Upper lobe of left lung (tissue), 4 donors: ENCODE measurements around the gene ME2.

Experiments
- EP300 ChIP-seq, 4 donors: sonication (generic); formaldehyde crosslinking; IDR thresholded peaks; one replicate each; pipeline ENCODE4 v1.5.1; 2017; ENCODE audit warnings: antibody characterized with exemption in 4 of 4, control low read depth in 2 of 4
- POLR2A ChIP-seq, 4 donors: fragments of 450-650 bp; IDR thresholded peaks; one replicate each; pipeline ENCODE4 v1.5.1; 2016 to 2017; ENCODE audit warnings: antibody characterized with exemption in 4 of 4, mild to moderate bottlenecking in 2 of 4
- POLR2AphosphoS5 ChIP-seq, 2 donors: sonication (generic); formaldehyde crosslinking; IDR thresholded peaks; one replicate each; pipeline ENCODE4 v1.5.1; 2017; ENCODE audit warnings: antibody characterized with exemption in 2 of 2
- TF ChIP-seq, protein P1 (sequence below), 6 experiments: fragments of 450-650 bp in 4 of 6; fragments of 200-600 bp in 2 of 6; sonication (generic) in 2 of 6; IDR thresholded peaks; one replicate each; pipeline ENCODE4 v1.5.1; 2016 to 2019; ENCODE audit warnings: antibody characterized with exemption in 6 of 6

DNA sequence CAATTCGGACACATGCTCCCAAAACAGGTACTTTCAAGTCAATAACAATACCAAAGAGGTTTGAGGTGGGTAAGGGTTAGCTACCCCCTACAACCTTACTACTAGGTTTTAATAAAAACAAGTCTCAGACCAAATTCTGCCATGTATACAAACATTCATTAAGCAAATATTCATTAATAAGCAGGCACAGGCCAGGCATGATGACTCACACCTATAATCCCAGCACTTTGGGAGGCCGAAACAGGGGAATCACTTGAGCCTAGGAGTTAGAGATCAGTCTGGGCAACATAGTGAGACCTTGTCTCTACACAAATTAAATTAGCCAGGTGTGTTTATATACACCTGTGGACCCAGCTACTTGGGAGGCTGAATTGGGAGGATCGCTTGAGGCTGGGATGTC, 77.2 kb downstream of the ME2 start:
- TF ChIP-seq, protein P1, sequence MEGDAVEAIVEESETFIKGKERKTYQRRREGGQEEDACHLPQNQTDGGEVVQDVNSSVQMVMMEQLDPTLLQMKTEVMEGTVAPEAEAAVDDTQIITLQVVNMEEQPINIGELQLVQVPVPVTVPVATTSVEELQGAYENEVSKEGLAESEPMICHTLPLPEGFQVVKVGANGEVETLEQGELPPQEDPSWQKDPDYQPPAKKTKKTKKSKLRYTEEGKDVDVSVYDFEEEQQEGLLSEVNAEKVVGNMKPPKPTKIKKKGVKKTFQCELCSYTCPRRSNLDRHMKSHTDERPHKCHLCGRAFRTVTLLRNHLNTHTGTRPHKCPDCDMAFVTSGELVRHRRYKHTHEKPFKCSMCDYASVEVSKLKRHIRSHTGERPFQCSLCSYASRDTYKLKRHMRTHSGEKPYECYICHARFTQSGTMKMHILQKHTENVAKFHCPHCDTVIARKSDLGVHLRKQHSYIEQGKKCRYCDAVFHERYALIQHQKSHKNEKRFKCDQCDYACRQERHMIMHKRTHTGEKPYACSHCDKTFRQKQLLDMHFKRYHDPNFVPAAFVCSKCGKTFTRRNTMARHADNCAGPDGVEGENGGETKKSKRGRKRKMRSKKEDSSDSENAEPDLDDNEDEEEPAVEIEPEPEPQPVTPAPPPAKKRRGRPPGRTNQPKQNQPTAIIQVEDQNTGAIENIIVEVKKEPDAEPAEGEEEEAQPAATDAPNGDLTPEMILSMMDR (IDR thresholded peaks at IDR 0.05): no peak
- TF ChIP-seq POLR2A (IDR thresholded peaks at IDR 0.05): no peak
- no peak for TF ChIP-seq EP300 (IDR thresholded peaks at IDR 0.05)
- no peak for TF ChIP-seq POLR2AphosphoS5 (IDR thresholded peaks at IDR 0.05)
